H1 (cell line): ENCODE measurements around the gene ASTN2. TPM values are rescaled to one million over a fixed set of nuclear protein-coding genes. Genes with fewer than 3 reads are reported as not detected.

Experiments used
- CTCF ChIA-PET: fragments of 300-600 bp; sonication (Branson Sonifier 250); formaldehyde crosslinking; loops from one replicate; lab custom pipeline; 2021; ENCODE audit not compliant: partially characterized antibody; lab: Charles Lee
- POLR2A ChIA-PET: fragments of 300-600 bp; sonication (Branson Sonifier 250); formaldehyde crosslinking; loops from one replicate; lab custom pipeline; 2021; ENCODE audit warnings: inconsistent platforms; ENCODE audit not compliant: partially characterized antibody; lab: Charles Lee
- DNase-seq, 2 experiments: peaks; one replicate each; pipeline versions ENCODE4 v3.0.0 to v3.0.0-alpha.2; 2010 to 2022; ENCODE audit warnings: low spot score in 2 of 2, low read depth in 1 of 2, mixed read lengths in 1 of 2
- FAIRE-seq: peaks from 2 replicates; lab custom pipeline; 2011; peaks lifted over from hg19 to GRCh38; lab: Jason Lieb, UNC
- H2AFZ ChIP-seq: 2 replicates; pipeline ENCODE4 v1.8.1; 2012; ENCODE audit warnings: low read length, inconsistent platforms
- H2AK5ac ChIP-seq: 2 replicates; pipeline ENCODE4 v1.6.1; 2013; ENCODE audit warnings: low read depth, low read length
- H2BK120ac ChIP-seq: replicated peaks from 2 replicates; pipeline ENCODE3; 2013; ENCODE audit warnings: low read depth, low read length, inconsistent platforms
- H2BK12ac ChIP-seq: 2 replicates; pipeline ENCODE4 v1.6.1; 2013; ENCODE audit warnings: low read depth, low read length
- H2BK15ac ChIP-seq: 2 replicates; pipeline ENCODE4 v1.6.1; 2013; ENCODE audit warnings: low read length
- H2BK20ac ChIP-seq: 2 replicates; pipeline ENCODE4 v1.6.1; 2013; ENCODE audit warnings: low read length
- H2BK5ac ChIP-seq: 2 replicates; pipeline ENCODE4 v1.6.1; 2013; ENCODE audit warnings: low read depth, low read length
- H3K14ac ChIP-seq: 2 replicates; pipeline ENCODE4 v1.6.1; 2013; ENCODE audit warnings: inconsistent platforms; ENCODE audit not compliant: insufficient read length
- H3K18ac ChIP-seq: 2 replicates; pipeline ENCODE4 v1.6.1; 2013; ENCODE audit warnings: low read length; ENCODE audit errors: extremely low read depth
- H3K23ac ChIP-seq: 2 replicates; pipeline ENCODE4 v1.6.1; 2013; ENCODE audit warnings: inconsistent platforms; ENCODE audit not compliant: insufficient read length
- H3K23me2 ChIP-seq: 2 replicates; pipeline ENCODE4 v1.6.1; 2013; ENCODE audit warnings: low read depth, low read length
- H3K27ac ChIP-seq: 2 replicates; pipeline ENCODE4 v1.6.1; 2011; ENCODE audit warnings: low read depth, low read length, inconsistent platforms
- H3K27me3 ChIP-seq, 4 experiments: replicated peaks in 1 of 4; 1 replicate in 1 of 4; 2 replicates in 3 of 4; pipeline versions ENCODE4 v1.6.1 to v1.8.1; 2011 to 2013; ENCODE audit warnings: low read length in 3 of 4, mild to moderate bottlenecking in 3 of 4, inconsistent platforms in 2 of 4, mixed read lengths in 2 of 4, moderate library complexity in 1 of 4; ENCODE audit not compliant: control insufficient read depth in 3 of 4, insufficient read depth in 3 of 4; ENCODE audit errors: extremely low read depth in 1 of 4
- H3K36me3 ChIP-seq, 4 experiments: 2 replicates each; pipeline versions ENCODE4 v1.6.1 to v1.8.1; 2011 to 2013; ENCODE audit warnings: mild to moderate bottlenecking in 4 of 4, low read length in 3 of 4, moderate library complexity in 2 of 4, control low read depth in 1 of 4, inconsistent platforms in 1 of 4; ENCODE audit not compliant: insufficient read depth in 4 of 4, control insufficient read depth in 2 of 4
- H3K4ac ChIP-seq: replicated peaks from 2 replicates; pipeline ENCODE3; 2013; ENCODE audit warnings: low read length, low read depth, mixed read lengths, inconsistent platforms; ENCODE audit not compliant: insufficient read length
- H3K4me1 ChIP-seq, 4 experiments: replicated peaks in 1 of 4; 1 replicate in 1 of 4; 2 replicates in 3 of 4; pipeline versions ENCODE4 v1.6.1 to v1.8.1; 2011 to 2013; ENCODE audit warnings: low read length in 3 of 4, inconsistent platforms in 2 of 4, mixed read lengths in 1 of 4; ENCODE audit not compliant: insufficient read depth in 4 of 4, control insufficient read depth in 3 of 4
- H3K4me2 ChIP-seq, 2 experiments: 2 replicates each; pipeline versions ENCODE4 v1.6.1 to v1.8.1; 2011 to 2013; ENCODE audit warnings: low read depth in 2 of 2, low read length in 2 of 2, control low read depth in 1 of 2, inconsistent platforms in 1 of 2, mild to moderate bottlenecking in 1 of 2; ENCODE audit not compliant: insufficient read depth in 1 of 2
- H3K4me3 ChIP-seq, 4 experiments: fragments of 200-600, 300-600 bp in 1 of 4; sonication (generic), shearing (Covaris generic), sonication (Bioruptor Twin) in 1 of 4; 2 replicates each; pipeline versions ENCODE4 v1.5.1 to v1.8.1; 2011 to 2016; ENCODE audit warnings: low read length in 4 of 4, low read depth in 3 of 4, control low read depth in 2 of 4, inconsistent platforms in 2 of 4, mild to moderate bottlenecking in 2 of 4, mixed read lengths in 1 of 4, moderate library complexity in 1 of 4; ENCODE audit not compliant: insufficient read depth in 2 of 4; ENCODE audit errors: extremely low read depth in 1 of 4
- H3K56ac ChIP-seq: replicated peaks from 2 replicates; pipeline ENCODE3; 2013; ENCODE audit warnings: low read depth, mild to moderate bottlenecking, mixed read lengths, low read length, inconsistent platforms; ENCODE audit not compliant: insufficient read length
- H3K79me1 ChIP-seq: 2 replicates; pipeline ENCODE4 v1.6.1; 2013; ENCODE audit warnings: low read depth, low read length, control low read depth
- H3K79me2 ChIP-seq, 2 experiments: 2 replicates each; pipeline versions ENCODE4 v1.6.1 to v1.8.1; 2012 to 2013; ENCODE audit warnings: low read length in 2 of 2, mild to moderate bottlenecking in 2 of 2, inconsistent platforms in 1 of 2; ENCODE audit not compliant: insufficient read depth in 2 of 2, control insufficient read depth in 1 of 2
- H3K9ac ChIP-seq, 4 experiments: replicated peaks in 1 of 4; 1 replicate in 1 of 4; 2 replicates in 3 of 4; pipeline versions ENCODE4 v1.6.1 to v1.8.1; 2011 to 2013; ENCODE audit warnings: low read depth in 3 of 4, low read length in 3 of 4, control low read depth in 2 of 4, mild to moderate bottlenecking in 2 of 4, moderate library complexity in 2 of 4, inconsistent platforms in 1 of 4; ENCODE audit errors: extremely low read depth in 1 of 4
- H3K9me3 ChIP-seq, 2 experiments: 2 replicates each; pipeline versions ENCODE4 v1.6.1 to v1.8.1; 2012 to 2013; ENCODE audit warnings: mild to moderate bottlenecking in 2 of 2, moderate library complexity in 2 of 2, control low read depth in 1 of 2, inconsistent platforms in 1 of 2, low read depth in 1 of 2, low read length in 1 of 2, mixed read lengths in 1 of 2; ENCODE audit not compliant: insufficient read depth in 2 of 2
- H4K20me1 ChIP-seq, 2 experiments: replicated peaks in 1 of 2; 2 replicates each; pipeline versions ENCODE3 to v1.8.1; 2011 to 2013; ENCODE audit warnings: inconsistent platforms in 2 of 2, low read length in 2 of 2, mild to moderate bottlenecking in 1 of 2; ENCODE audit not compliant: insufficient read depth in 2 of 2, control insufficient read depth in 1 of 2
- H4K5ac ChIP-seq: 2 replicates; pipeline ENCODE4 v1.6.1; 2013; ENCODE audit warnings: low read length, low read depth, mixed read lengths, inconsistent platforms; ENCODE audit not compliant: insufficient read length
- H4K8ac ChIP-seq: 2 replicates; pipeline ENCODE4 v1.8.0; 2013; ENCODE audit warnings: mild to moderate bottlenecking, moderate library complexity, low read length, inconsistent platforms; ENCODE audit not compliant: insufficient read depth; ENCODE audit errors: extremely low read depth
- H4K91ac ChIP-seq: replicated peaks from 2 replicates; pipeline ENCODE3; 2013; ENCODE audit warnings: low read length, mixed read lengths, inconsistent platforms; ENCODE audit not compliant: insufficient read length
- HDAC2 ChIP-seq, 2 experiments: fragments of 300-600 bp in 1 of 2; sonication (generic) in 1 of 2; IDR thresholded peaks; 2 replicates each; pipeline ENCODE4 v1.6.1; 2011 to 2012; ENCODE audit warnings: low read depth in 2 of 2, low read length in 2 of 2, mild to moderate bottlenecking in 2 of 2, moderate library complexity in 2 of 2, borderline replicate concordance in 1 of 2, inconsistent platforms in 1 of 2
- JUND ChIP-seq: IDR thresholded peaks from 2 replicates; pipeline ENCODE4 v1.6.1; 2011; ENCODE audit warnings: mild to moderate bottlenecking, improper control_type of control experiment, low read length
- KDM4A ChIP-seq: IDR thresholded peaks from one replicate; pipeline ENCODE4 v1.7.1; 2012; ENCODE audit warnings: low read depth, mild to moderate bottlenecking, moderate library complexity, low read length, inconsistent platforms; ENCODE audit not compliant: severe bottlenecking
- SIRT6 ChIP-seq: IDR thresholded peaks from one replicate; pipeline ENCODE4 v1.7.1; 2012; ENCODE audit warnings: low read length, inconsistent platforms
- SP4 ChIP-seq: IDR thresholded peaks from 2 replicates; pipeline ENCODE4 v1.6.1; 2012; ENCODE audit warnings: low read length, inconsistent platforms
- TAF1 ChIP-seq: IDR thresholded peaks from 2 replicates; pipeline ENCODE4 v1.6.1; 2011; ENCODE audit warnings: mild to moderate bottlenecking, low read depth, low read length
- TBP ChIP-seq: IDR thresholded peaks from 2 replicates; pipeline ENCODE4 v1.6.1; 2011; ENCODE audit warnings: low read depth, low read length, improper control_type of control experiment
- WGBS, 2 experiments: shearing (Covaris generic) in 1 of 2; methylation state at CpG; one replicate each; pipeline versions ENCODE4 v1.1.6 to v1.1.7; 2013 to 2015; ENCODE audit warnings: low lambda C conversion rate in 2 of 2, mixed read lengths in 2 of 2, inconsistent platforms in 1 of 2, low coverage in 1 of 2, missing lambda C conversion rate in 1 of 2; ENCODE audit not compliant: insufficient replicate concordance in 2 of 2, insufficient coverage in 1 of 2, insufficient read length in 1 of 2; ENCODE audit errors: extremely low coverage in 1 of 2, missing lambda C conversion rate in 1 of 2; 5-methylcytosine and 5-hydroxymethylcytosine counted together
- polyA plus RNA-seq, 7 experiments: library from polyadenylated mRNA; depleted of rRNA in 3 of 7; stranded (reverse) in 5 of 7; unstranded in 2 of 7; fragments of >200 nt in 5 of 7; fragments of 200-250 nt in 2 of 7; gene quantifications; 1 replicate in 5 of 7; 2 replicates in 1 of 7; 4 replicates in 1 of 7; pipeline versions ENCODE4 v1.2.1 to v1.2.3, GENCODE V29; 2011 to 2013; ENCODE audit warnings: missing spikeins in 2 of 7, mixed read lengths in 2 of 7
- total RNA-seq: library from RNA; stranded (reverse); fragmentation: NEBNext Ultra II Directional; extraction: Animal tissue kit (Norgen Biotek cat#: 25700); gene quantifications from 2 replicates; pipeline ENCODE4 v1.2.1, GENCODE V29; 2021
- TF ChIP-seq, protein P1 (sequence below): IDR thresholded peaks from 2 replicates; pipeline ENCODE4 v1.6.1; 2012; ENCODE audit warnings: low read length, inconsistent platforms

The ASTN2 gene
- total and polyA plus RNA-seq, 2 of the 8 experiments (the other 6 are each of a cell fraction or from before 2014, with no cell fraction given): 8.2 to 13.7 TPM

DNA sequence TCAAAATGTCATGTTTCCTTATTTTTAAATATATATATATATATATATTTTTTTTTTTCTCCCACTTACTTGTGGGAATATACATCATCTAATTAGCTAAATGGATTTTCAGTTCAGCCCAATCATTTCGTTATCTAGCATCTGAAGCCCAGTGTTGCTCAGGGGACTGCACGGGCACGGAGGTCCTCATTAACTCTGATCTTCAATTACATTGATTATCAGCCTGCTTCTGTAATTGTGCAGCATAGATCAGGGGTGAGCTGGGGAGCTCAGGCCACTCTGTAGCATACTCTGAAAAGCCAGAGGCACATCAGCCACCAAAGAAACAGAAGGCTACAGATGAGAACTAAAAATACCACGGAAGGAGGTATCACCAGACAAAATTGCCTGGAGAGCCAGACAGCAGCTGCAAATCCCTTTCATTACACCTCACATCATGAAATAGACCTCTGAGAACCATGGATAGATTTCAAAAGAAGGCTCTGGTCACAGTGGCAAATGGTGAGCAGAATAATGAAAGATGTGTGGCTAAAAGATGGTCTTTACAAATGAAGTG, 401.3 kb downstream of the ASTN2 start:
- H3K4me1 ChIP-seq: peaks cover 0 to 5% (median 2%) of the 10 kb centered on the region in 4 experiments; a peak in 3 of 7 replicates
- H2BK15ac ChIP-seq: no peak overlapping the region
- H2BK12ac ChIP-seq: no peak overlapping the region
- H2AK5ac ChIP-seq: no peak overlapping the region
- no peaks in the 10 kb centered on the region for H3K27me3 ChIP-seq
- no peak overlapping the region for H4K91ac ChIP-seq
- no peak overlapping the region for H4K5ac ChIP-seq
- TF ChIP-seq, protein P1, sequence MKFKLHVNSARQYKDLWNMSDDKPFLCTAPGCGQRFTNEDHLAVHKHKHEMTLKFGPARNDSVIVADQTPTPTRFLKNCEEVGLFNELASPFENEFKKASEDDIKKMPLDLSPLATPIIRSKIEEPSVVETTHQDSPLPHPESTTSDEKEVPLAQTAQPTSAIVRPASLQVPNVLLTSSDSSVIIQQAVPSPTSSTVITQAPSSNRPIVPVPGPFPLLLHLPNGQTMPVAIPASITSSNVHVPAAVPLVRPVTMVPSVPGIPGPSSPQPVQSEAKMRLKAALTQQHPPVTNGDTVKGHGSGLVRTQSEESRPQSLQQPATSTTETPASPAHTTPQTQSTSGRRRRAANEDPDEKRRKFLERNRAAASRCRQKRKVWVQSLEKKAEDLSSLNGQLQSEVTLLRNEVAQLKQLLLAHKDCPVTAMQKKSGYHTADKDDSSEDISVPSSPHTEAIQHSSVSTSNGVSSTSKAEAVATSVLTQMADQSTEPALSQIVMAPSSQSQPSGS: no peak
- TF ChIP-seq HDAC2 (IDR thresholded peaks at IDR 0.05; ENCODE audit: borderline replicate concordance in 1 of 2, low read depth in 2 of 2, low read length in 2 of 2) (no peak), KDM4A (no peak), SP4 (no peak), JUND (no peak), TAF1 (no peak), TBP (no peak), SIRT6 (no peak)
- TF ChIP-seq, all 59 proteins: peak for 0
- WGBS, 2 experiments: 92% methylated on average over 4 of the region's 4 CpGs; no CpG with 5 or more reads in 1 of the 2 experiments
- H3K79me2 ChIP-seq: no peaks in the 10 kb centered on the region
- no peak overlapping the region for H3K23ac ChIP-seq
- H3K4ac ChIP-seq: no peak overlapping the region
- no peak overlapping the region for H3K27ac ChIP-seq
- H3K9ac ChIP-seq: no peak overlapping the region
- ChIA-PET CTCF (interaction anchor here (1.2 to 1.3 kb wide), 3 partner anchors 10 to 13 kb away, joined by 3 read pairs; no protein-coding TSS in a partner anchor), POLR2A (no interaction called here)
- H2AFZ ChIP-seq: no peak overlapping the region
- H3K9me3 ChIP-seq: no peaks in the 10 kb centered on the region
- H3K79me1 ChIP-seq: no peaks in the 10 kb centered on the region
- no peaks in the 10 kb centered on the region for H4K20me1 ChIP-seq
- no peaks in the 10 kb centered on the region; a peak in 1 of 8 replicates for H3K36me3 ChIP-seq
- no peak overlapping the region for H3K56ac ChIP-seq
- no peak overlapping the region for H3K14ac ChIP-seq
- H3K23me2 ChIP-seq: no peaks in the 10 kb centered on the region
- H2BK120ac ChIP-seq: no peak overlapping the region
- no peak for FAIRE-seq
- DNase-seq: no peak
- H3K4me2 ChIP-seq: no peak overlapping the region
- H3K4me3 ChIP-seq: no peak overlapping the region
- H2BK20ac ChIP-seq: no peak overlapping the region
- H2BK5ac ChIP-seq: no peak overlapping the region
- H4K8ac ChIP-seq: no peak overlapping the region
- H3K18ac ChIP-seq: no peak overlapping the region
